BLaER1 (cell line): ENCODE results near the gene PSMB3.

ENCODE experiments used
- H3K27ac ChIP-seq: shearing (Covaris generic); formaldehyde crosslinking; 2 replicates; pipeline ENCODE4 v1.8.1; 2022
- H3K27me3 ChIP-seq: shearing (Covaris generic); formaldehyde crosslinking; 2 replicates; pipeline ENCODE4 v1.8.1; 2022
- H3K36me3 ChIP-seq: shearing (Covaris generic); formaldehyde crosslinking; 2 replicates; pipeline ENCODE4 v1.8.1; 2022
- H3K4me1 ChIP-seq: shearing (Covaris generic); formaldehyde crosslinking; 2 replicates; pipeline ENCODE4 v1.8.1; 2022
- H3K4me2 ChIP-seq: shearing (Covaris generic); formaldehyde crosslinking; 2 replicates; pipeline ENCODE4 v1.8.1; 2022
- H3K4me3 ChIP-seq: shearing (Covaris generic); formaldehyde crosslinking; 2 replicates; pipeline ENCODE4 v1.8.1; 2022
- H3K9ac ChIP-seq: shearing (Covaris generic); formaldehyde crosslinking; 2 replicates; pipeline ENCODE4 v1.8.1; 2022
- H3K9me3 ChIP-seq: shearing (Covaris generic); formaldehyde crosslinking; 2 replicates; pipeline ENCODE4 v1.8.1; 2022
- H4K20me1 ChIP-seq: shearing (Covaris generic); formaldehyde crosslinking; 2 replicates; pipeline ENCODE4 v1.8.1; 2022
- Cebpa-rat ChIP-seq: shearing (Covaris generic); IDR thresholded peaks from 2 replicates; pipeline ENCODE4 v1.8.1; 2022

Gene PSMB3

DNA sequence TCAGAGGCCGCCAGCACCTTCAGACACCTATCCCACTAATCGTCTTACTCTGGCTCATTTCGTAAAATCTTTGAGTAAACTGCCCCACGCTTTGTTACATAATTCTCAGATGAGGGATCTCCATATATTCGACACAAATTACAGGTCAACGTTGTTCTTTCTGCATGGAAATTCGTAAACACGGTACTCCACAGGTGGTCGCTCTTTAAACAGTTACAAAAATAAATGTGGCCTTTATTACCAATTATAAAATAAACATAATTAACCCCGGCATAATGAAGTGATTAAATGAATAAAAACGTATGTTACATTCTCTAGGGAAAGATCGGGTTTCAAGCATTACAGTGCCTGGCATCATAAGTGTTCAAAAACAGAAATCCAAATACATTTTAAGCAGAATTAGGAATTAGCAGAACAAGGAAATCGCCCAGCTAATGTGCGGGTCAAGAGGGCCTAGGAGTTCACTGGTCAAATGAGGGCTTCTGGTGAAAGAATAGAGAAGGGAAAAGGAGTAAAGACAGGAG, 47.8 kb downstream of the PSMB3 start:
- H3K4me1 ChIP-seq = peaks cover 70% of the 10 kb centered on the region
- peak overlapping the region; percentile 94 for H3K9ac ChIP-seq
- H3K4me3 ChIP-seq = peak overlapping the region; percentile 85
- peaks cover 45% of the 10 kb centered on the region for H4K20me1 ChIP-seq
- no peaks in the 10 kb centered on the region for H3K27me3 ChIP-seq
- H3K4me2 ChIP-seq = peak overlapping the region; percentile 84
- peaks cover 53% of the 10 kb centered on the region for H3K36me3 ChIP-seq
- H3K9me3 ChIP-seq = no peaks in the 10 kb centered on the region
- no peak overlapping the region for H3K27ac ChIP-seq
- TF ChIP-seq Cebpa-rat = no peak

DNA sequence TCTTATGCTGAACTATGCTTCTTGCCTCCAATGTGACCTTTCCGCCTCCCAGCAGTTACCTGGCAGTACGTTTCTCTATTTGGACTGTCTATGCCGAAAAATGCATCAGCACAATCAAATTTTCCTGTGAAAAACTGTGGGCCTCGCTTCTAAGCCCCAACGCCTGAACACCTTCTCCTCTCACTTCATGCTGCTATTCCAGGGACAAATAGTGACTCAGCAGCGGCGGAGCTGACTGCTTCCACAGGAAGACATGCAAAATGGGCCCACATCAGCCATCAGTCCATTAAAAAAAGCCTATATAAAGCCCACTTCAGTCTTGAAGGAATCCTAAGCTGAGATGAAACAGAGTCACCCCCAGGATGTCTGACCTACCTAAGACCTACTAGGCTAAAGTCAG, 57.3 kb downstream of the PSMB3 start:
- no peak overlapping the region for H3K9ac ChIP-seq
- H3K4me1 ChIP-seq = peaks cover 20% of the 10 kb centered on the region
- no peaks in the 10 kb centered on the region for H4K20me1 ChIP-seq
- peaks cover 99% of the 10 kb centered on the region for H3K36me3 ChIP-seq
- no peak overlapping the region for H3K27ac ChIP-seq
- H3K4me2 ChIP-seq = no peak overlapping the region
- H3K9me3 ChIP-seq = no peaks in the 10 kb centered on the region
- H3K27me3 ChIP-seq = no peaks in the 10 kb centered on the region
- no peak for TF ChIP-seq Cebpa-rat
- H3K4me3 ChIP-seq = no peak overlapping the region
